Measurements from ENCODE around the gene PKNOX1.
"Not testable (repeated sequence)": the region's sequence is repeated elsewhere in the genome, so short reads cannot be mapped to it uniquely, and the experiment has no call there.

- TF ChIP-seq CTCF (IDR thresholded peaks at IDR 0.05; ENCODE audit: insufficient read depth, low read length, poor library complexity, severe bottlenecking); EZH2phosphoT487 (conservative IDR thresholded peaks at IDR 0.05; ENCODE audit: low read length): not testable (repeated sequence)
Measured at GRCh38 chr21:42932378-42933136, 41.8 kb upstream of the PKNOX1 start.
